HG03066 (cell line): Measurements from ENCODE around the gene FAP.

ENCODE experiments used
- ATAC-seq: cut with Tn5 transposase; IDR thresholded peaks from one replicate; pipeline ENCODE4 v1.9.1; 2021; ENCODE audit warnings: low read depth; ENCODE audit not compliant: unreplicated experiment

The FAP gene

GRCh38 chr2:162138310-162138709 lies 104.9 kb downstream of the FAP start:
- no peak for ATAC-seq

GRCh38 chr2:162127422-162127821 lies 115.8 kb downstream of the FAP start:
- ATAC-seq = no peak

GRCh38 chr2:162126527-162126926 lies 116.7 kb downstream of the FAP start:
- peak; percentile 7 for ATAC-seq

- peak; percentile 95 for ATAC-seq
Measured at GRCh38 chr2:162126111-162126519, 117.1 kb downstream of the FAP start.

GRCh38 chr2:162125138-162125537 lies 118.1 kb downstream of the FAP start:
- no peak for ATAC-seq

GRCh38 chr2:162123806-162124758 lies 119.2 kb downstream of the FAP start:
- peak; percentile 42 for ATAC-seq
